ENCODE results near the gene ARHGAP22.
"Not testable (repeated sequence)": the region's sequence is repeated elsewhere in the genome, so short reads cannot be mapped to it uniquely, and the experiment has no call there.

Gene ARHGAP22

DNA sequence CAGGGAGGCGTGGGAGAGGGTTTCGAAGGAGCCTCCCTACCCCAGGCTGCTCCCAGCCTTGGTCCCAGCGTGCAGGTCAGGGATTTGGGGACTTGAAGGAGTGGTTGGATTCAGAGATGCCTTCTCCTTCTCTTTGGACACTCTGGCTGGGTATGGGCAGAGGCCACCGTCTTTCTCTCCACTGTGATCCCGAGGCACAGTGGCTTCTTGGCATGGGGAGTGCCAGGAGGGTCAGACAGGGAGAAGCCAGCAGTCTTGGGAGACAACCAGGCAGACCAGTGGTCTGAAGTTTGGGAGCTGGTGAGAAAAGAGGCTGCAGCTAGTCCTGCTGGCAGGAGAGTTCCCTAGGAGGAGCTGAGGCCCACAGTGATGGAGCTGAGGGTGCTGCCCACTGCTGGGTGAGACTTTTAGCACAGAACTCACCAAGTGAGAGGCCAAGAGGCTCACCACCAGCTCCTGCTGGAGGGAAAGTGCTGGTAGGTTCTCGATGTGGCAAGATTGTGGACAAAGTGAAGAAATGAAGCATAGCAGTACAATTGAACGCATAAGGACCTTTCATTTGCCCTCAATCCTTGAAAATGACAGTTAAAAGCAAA is 44.6 kb upstream of the ARHGAP22 start:
- TF ChIP-seq, protein P1, sequence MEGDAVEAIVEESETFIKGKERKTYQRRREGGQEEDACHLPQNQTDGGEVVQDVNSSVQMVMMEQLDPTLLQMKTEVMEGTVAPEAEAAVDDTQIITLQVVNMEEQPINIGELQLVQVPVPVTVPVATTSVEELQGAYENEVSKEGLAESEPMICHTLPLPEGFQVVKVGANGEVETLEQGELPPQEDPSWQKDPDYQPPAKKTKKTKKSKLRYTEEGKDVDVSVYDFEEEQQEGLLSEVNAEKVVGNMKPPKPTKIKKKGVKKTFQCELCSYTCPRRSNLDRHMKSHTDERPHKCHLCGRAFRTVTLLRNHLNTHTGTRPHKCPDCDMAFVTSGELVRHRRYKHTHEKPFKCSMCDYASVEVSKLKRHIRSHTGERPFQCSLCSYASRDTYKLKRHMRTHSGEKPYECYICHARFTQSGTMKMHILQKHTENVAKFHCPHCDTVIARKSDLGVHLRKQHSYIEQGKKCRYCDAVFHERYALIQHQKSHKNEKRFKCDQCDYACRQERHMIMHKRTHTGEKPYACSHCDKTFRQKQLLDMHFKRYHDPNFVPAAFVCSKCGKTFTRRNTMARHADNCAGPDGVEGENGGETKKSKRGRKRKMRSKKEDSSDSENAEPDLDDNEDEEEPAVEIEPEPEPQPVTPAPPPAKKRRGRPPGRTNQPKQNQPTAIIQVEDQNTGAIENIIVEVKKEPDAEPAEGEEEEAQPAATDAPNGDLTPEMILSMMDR (IDR thresholded peaks at IDR 0.05; ENCODE audit: low read depth, low read length, missing control alignments): no peak
- no peak overlapping the region for H3K4me3 ChIP-seq (replicated peaks; ENCODE audit: low read depth, low read length)
- no peak for DNase-seq (ENCODE audit: extremely low read depth, low read depth)

DNA sequence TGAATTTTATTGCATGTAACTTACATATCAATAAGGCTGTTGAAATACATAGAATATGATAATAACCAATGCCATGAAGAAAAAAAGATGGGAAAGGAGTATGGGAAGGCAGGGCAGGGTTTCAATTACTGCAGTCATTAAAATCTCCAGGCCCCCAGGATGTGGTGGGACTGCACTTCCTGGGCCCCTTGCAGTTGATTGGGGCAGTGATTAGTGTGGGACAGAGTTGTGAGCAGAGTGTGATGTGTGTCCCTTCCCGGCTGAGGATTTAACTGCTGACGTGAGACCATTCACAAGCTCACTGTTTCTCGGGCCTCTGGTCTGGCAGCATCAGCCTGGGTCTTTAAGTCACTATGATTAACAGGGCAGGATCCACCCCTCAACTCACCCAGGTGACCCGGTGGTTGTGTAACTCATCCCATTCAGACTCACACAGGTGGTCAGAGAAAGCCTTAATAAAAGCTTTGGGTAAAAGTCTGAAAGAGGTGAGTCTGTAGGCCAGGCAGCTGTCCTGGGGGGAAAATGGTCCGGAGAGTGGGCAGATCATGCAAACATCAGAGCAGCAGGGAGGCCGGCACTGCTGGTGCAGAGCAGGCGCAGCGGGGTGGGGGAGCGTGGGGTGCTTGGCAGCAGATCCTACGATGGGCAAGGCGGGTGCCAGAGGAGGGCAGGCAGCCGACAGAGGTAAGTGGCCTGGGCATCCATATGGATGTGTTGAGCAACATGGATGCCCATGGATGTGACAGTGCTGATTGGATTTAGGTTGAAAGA is 43.5 kb upstream of the ARHGAP22 start:
- DNase-seq (ENCODE audit: extremely low read depth, low read depth): no peak
- TF ChIP-seq, protein P1 (IDR thresholded peaks at IDR 0.05; ENCODE audit: low read depth, low read length, missing control alignments): no peak
- no peak overlapping the region for H3K4me3 ChIP-seq (replicated peaks; ENCODE audit: low read depth, low read length)

DNA sequence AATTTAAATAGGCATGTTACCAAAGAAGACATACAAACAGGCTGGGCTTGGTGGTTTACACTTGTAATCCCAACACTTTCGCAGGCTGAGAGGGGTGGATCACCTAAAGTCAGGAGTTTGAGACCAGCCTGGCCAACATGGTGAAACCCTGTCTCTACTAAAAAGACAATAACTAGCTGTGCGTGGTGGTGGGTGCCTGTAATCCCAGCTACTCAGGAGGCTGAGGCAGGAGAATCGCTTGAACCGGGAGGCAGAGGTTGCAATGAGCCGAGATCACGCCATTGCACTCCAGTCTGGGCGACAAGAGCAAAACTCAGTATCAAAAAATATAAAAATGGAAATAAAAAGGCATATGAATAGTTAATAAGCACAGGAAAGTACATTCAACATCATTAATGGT is 42.2 kb upstream of the ARHGAP22 start:
- not testable (repeated sequence) for H3K4me3 ChIP-seq (replicated peaks; ENCODE audit: low read depth, low read length); DNase-seq (ENCODE audit: extremely low read depth, low read depth)

DNA sequence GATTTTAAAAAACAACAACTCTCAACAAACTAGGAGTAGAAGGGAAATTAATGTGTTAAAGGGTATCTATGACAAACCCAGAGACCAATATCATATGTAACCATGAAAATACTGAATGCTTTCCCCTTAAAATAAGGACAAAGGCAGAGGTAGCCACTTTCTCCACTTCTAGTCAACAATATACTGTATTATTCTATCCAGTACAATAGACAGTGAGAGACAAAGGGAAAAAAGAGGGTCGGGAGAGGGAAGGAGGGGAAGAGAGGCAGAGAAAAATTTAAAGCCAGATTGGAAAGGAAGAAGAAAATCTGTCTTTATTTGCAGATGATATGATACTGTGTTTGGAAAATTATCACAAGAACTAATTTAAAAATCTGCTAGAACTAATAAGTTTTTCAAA is 40.7 kb upstream of the ARHGAP22 start:
- no peak for DNase-seq (ENCODE audit: extremely low read depth, low read depth)
- TF ChIP-seq, protein P1 (IDR thresholded peaks at IDR 0.05; ENCODE audit: low read depth, low read length, missing control alignments): no peak
- no peak overlapping the region for H3K4me3 ChIP-seq (replicated peaks; ENCODE audit: low read depth, low read length)

DNA sequence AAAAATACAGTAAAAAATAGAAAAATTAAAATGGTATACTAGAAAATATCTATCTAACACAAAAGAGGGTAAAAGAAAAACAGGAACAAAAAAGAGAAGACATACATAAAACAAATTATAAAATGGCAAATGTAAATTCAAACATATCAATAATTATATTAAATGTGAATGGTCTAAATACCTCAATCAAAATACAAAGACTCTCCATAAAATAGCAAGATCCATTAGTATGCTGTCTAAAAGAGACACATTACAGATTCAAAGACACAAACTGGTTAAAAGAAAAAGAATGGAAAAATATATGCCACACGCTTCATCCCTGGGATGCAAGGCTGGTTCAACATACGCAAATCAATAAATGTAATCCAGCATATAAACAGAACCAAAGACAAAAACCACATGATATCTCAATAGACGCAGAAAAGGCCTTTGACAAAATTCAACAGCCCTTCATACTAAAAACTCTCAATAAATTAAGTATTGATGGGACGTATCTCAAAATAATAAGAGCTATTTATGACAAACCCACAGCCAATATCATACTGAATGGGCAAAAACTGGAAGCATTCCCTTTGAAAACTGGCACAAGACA is 36.3 kb upstream of the ARHGAP22 start:
- DNase-seq (ENCODE audit: extremely low read depth, low read depth); H3K4me3 ChIP-seq (replicated peaks; ENCODE audit: low read depth, low read length): not testable (repeated sequence)

DNA sequence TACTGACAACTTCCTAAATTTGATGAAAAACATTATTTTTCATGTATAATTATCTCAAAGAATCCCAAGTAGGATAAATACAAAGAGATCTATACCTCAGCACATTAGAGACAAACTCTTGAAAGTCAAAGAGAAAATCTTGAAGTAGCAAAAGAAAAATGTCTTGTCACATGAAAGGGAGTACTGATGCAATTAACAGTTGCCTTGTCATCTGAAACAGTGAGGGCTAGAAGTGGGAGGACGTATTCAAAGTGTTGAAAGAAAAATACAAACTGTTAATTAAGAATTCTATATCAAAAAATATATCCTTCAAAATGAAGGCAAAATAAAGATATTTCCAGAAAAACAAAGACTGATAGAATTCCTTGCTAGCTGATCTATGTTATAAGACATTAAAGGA is 35.5 kb upstream of the ARHGAP22 start:
- no peak overlapping the region for H3K4me3 ChIP-seq (replicated peaks; ENCODE audit: low read depth, low read length)
- DNase-seq (ENCODE audit: extremely low read depth, low read depth): no peak
- TF ChIP-seq, protein P1 (IDR thresholded peaks at IDR 0.05; ENCODE audit: low read depth, low read length, missing control alignments): no peak

DNA sequence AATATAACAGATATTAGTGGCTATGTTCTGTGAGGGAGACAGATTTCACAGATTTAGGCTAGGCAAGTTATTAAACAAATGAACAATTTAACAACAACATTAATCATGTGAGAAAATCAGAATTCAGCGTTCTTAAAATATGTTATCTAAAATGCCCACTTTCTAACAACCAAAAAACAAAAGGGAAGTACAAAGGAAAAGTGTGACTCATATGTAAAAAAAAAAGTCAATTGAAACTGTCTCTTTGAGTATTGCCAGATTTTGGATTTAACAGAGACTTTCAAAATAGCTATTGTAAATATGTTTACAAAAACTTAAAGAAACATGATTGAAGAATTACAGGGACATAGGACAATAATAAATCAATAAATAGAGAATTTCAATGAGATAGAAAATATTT is 34.8 kb upstream of the ARHGAP22 start:
- H3K4me3 ChIP-seq (replicated peaks; ENCODE audit: low read depth, low read length): no peak overlapping the region
- DNase-seq (ENCODE audit: extremely low read depth, low read depth): no peak

More for the DNA sequence above, 34.8 kb upstream of the ARHGAP22 start:
- TF ChIP-seq, protein P1 (IDR thresholded peaks at IDR 0.05; ENCODE audit: low read depth, low read length, missing control alignments): no peak

Measured in HFF-Myc (cell line).